ENCODE results near the gene DTWD2.

DTWD2 gene

GRCh38 chr5:118789366-118789765 is 199.0 kb downstream of the DTWD2 start:
- no peak overlapping the region for H3K9ac ChIP-seq (ENCODE audit: low read depth, low read length)

GRCh38 chr5:118788351-118788750 is 200.0 kb downstream of the DTWD2 start:
- peaks cover 3% of the 10 kb centered on the region for H3K4me1 ChIP-seq (ENCODE audit: control insufficient read depth, insufficient read depth, low read length)
- H3K27ac ChIP-seq (ENCODE audit: low read depth, low read length): no peak overlapping the region
- no peak overlapping the region for H3K4me3 ChIP-seq (ENCODE audit: low read depth, low read length)
- no peaks in the 10 kb centered on the region for H3K36me3 ChIP-seq (ENCODE audit: control insufficient read depth, insufficient read depth, low read length)
- H3K9me3 ChIP-seq (ENCODE audit: control insufficient read depth, insufficient read depth, low read length): no peaks in the 10 kb centered on the region
- H3K9ac ChIP-seq (ENCODE audit: low read depth, low read length): no peak overlapping the region
- H3K27me3 ChIP-seq (ENCODE audit: control insufficient read depth, insufficient read depth, low read length): no peaks in the 10 kb centered on the region

More at GRCh38 chr5:118789366-118789765, 199.0 kb downstream of the DTWD2 start:
- no peak overlapping the region for H3K27ac ChIP-seq (ENCODE audit: low read depth, low read length)
- H3K36me3 ChIP-seq (ENCODE audit: control insufficient read depth, insufficient read depth, low read length): no peaks in the 10 kb centered on the region
- H3K4me1 ChIP-seq (ENCODE audit: control insufficient read depth, insufficient read depth, low read length): peaks cover 3% of the 10 kb centered on the region
- no peaks in the 10 kb centered on the region for H3K27me3 ChIP-seq (ENCODE audit: control insufficient read depth, insufficient read depth, low read length)
- no peak overlapping the region for H3K4me3 ChIP-seq (ENCODE audit: low read depth, low read length)
- no peaks in the 10 kb centered on the region for H3K9me3 ChIP-seq (ENCODE audit: control insufficient read depth, insufficient read depth, low read length)

Measured in HUES48 (cell line).